ENCODE measurements around the gene FHOD3. TPM values are rescaled to one million over a fixed set of nuclear protein-coding genes. Genes with fewer than 3 reads are reported as not detected.
A peak's percentile ranks its signal among the peaks of the same experiment; 100 is the strongest.

FHOD3 gene
- total RNA-seq, 1 donor from 2014 or later: 5.9 TPM

DNA sequence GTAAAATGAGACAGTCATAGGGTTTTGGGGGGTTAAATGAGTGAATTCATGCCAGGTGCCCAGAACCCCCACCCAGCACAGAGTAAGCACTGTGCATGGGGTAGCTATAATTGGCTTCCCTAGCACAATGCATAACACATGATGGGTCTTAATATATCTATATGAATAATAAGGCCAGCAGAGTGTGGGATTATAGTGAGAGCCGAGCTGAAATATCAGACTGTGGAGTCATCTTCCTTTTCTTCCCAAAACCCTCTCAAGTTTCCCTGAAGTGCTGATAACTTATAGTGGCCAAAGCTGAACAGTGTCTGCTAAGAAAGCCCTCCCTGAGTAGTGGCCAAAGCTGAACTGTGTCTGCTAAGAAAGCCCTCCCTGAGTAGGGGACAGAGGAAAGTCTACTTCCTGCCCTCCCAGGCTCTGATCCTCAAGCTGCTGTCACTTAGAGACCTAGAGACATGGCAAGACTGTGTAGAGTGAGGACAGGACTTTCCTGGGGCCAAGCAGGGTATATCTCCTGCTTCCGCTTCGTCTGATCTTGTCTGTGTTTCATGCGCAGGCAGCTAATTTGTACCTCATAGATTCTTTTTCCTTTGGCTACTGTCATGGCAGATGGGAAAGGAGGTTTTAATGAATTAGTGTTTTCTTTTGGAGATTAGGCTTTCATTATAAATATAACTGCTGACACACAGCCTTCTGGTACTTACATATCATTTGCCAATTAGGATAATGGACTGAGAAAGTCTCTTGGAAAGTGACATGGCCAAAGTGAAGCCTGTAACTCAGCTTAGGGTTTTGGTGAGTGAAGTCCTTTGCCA, 94.9 kb downstream of the FHOD3 start:
- no peaks in the 10 kb centered on the region for H4K20me1 ChIP-seq (ENCODE audit: insufficient read depth, low read length)
- no peaks in the 10 kb centered on the region for H3K36me3 ChIP-seq (ENCODE audit: insufficient read depth, low read length)
- H3K27me3 ChIP-seq (ENCODE audit: insufficient read depth, low read length): no peaks in the 10 kb centered on the region
- Mint-ChIP-seq H3K27ac (ENCODE audit: unreplicated experiment) (no peak overlapping the region), H3K36me3 (ENCODE audit: low read depth, unreplicated experiment) (peaks cover 1% of the 10 kb centered on the region), H3K27me3 (ENCODE audit: low read depth, unreplicated experiment) (peaks cover 15% of the 10 kb centered on the region), H3K4me1 (ENCODE audit: low read depth, unreplicated experiment) (peaks cover 2% of the 10 kb centered on the region), H3K9me3 (ENCODE audit: unreplicated experiment) (peaks cover 5% of the 10 kb centered on the region), H3K4me3 (ENCODE audit: unreplicated experiment) (peak overlapping the region; percentile 25)
- H2AFZ ChIP-seq (ENCODE audit: low read depth, low read length): no peak overlapping the region
- no peak overlapping the region for H3K4me3 ChIP-seq (ENCODE audit: insufficient read depth, low read depth, low read length)
- H3K27ac ChIP-seq (ENCODE audit: low read depth, low read length): no peak overlapping the region
- H3K9ac ChIP-seq (ENCODE audit: low read length): no peak overlapping the region
- peaks cover 1% of the 10 kb centered on the region for H3K4me1 ChIP-seq (ENCODE audit: insufficient read depth, low read length)
- H3K9me3 ChIP-seq (ENCODE audit: insufficient read depth, low read depth, low read length): no peaks in the 10 kb centered on the region
- no peak for FAIRE-seq
- H3K4me2 ChIP-seq (ENCODE audit: low read length): no peak overlapping the region
- TF ChIP-seq, protein P1, sequence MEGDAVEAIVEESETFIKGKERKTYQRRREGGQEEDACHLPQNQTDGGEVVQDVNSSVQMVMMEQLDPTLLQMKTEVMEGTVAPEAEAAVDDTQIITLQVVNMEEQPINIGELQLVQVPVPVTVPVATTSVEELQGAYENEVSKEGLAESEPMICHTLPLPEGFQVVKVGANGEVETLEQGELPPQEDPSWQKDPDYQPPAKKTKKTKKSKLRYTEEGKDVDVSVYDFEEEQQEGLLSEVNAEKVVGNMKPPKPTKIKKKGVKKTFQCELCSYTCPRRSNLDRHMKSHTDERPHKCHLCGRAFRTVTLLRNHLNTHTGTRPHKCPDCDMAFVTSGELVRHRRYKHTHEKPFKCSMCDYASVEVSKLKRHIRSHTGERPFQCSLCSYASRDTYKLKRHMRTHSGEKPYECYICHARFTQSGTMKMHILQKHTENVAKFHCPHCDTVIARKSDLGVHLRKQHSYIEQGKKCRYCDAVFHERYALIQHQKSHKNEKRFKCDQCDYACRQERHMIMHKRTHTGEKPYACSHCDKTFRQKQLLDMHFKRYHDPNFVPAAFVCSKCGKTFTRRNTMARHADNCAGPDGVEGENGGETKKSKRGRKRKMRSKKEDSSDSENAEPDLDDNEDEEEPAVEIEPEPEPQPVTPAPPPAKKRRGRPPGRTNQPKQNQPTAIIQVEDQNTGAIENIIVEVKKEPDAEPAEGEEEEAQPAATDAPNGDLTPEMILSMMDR (IDR thresholded peaks at IDR 0.05; ENCODE audit: insufficient read depth, low read depth, low read length): no peak
- no peak for TF ChIP-seq EZH2 (IDR thresholded peaks at IDR 0.05; ENCODE audit: insufficient read depth, low read length)
- DNase-seq (ENCODE audit: low read depth): peak; percentile 49
- peaks cover 3% of the 10 kb centered on the region for H3K79me2 ChIP-seq (ENCODE audit: insufficient read depth, low read length)

GRCh38 chr18:36392979-36393287, 95.4 kb downstream of the FHOD3 start:
- Histone ChIP-seq H3K27ac (ENCODE audit: low read depth, low read length) (no peak overlapping the region), H3K9me3 (ENCODE audit: insufficient read depth, low read depth, low read length) (no peaks in the 10 kb centered on the region), H3K36me3 (ENCODE audit: insufficient read depth, low read length) (no peaks in the 10 kb centered on the region), H3K9ac (ENCODE audit: low read length) (no peak overlapping the region), H3K4me1 (ENCODE audit: insufficient read depth, low read length) (no peaks in the 10 kb centered on the region), H3K79me2 (ENCODE audit: insufficient read depth, low read length) (peaks cover 3% of the 10 kb centered on the region), H3K4me3 (ENCODE audit: insufficient read depth, low read depth, low read length) (no peak overlapping the region), H4K20me1 (ENCODE audit: insufficient read depth, low read length) (no peaks in the 10 kb centered on the region), H3K4me2 (ENCODE audit: low read length) (no peak overlapping the region), H2AFZ (ENCODE audit: low read depth, low read length) (no peak overlapping the region), H3K27me3 (ENCODE audit: insufficient read depth, low read length) (no peaks in the 10 kb centered on the region)
- Mint-ChIP-seq H3K4me3 (ENCODE audit: unreplicated experiment) (no peak overlapping the region), H3K27me3 (ENCODE audit: low read depth, unreplicated experiment) (peaks cover 13% of the 10 kb centered on the region), H3K36me3 (ENCODE audit: low read depth, unreplicated experiment) (peaks cover 1% of the 10 kb centered on the region), H3K4me1 (ENCODE audit: low read depth, unreplicated experiment) (peaks cover 2% of the 10 kb centered on the region), H3K9me3 (ENCODE audit: unreplicated experiment) (peaks cover 5% of the 10 kb centered on the region), H3K27ac (ENCODE audit: unreplicated experiment) (no peak overlapping the region)
- no peak for FAIRE-seq
- no peak for DNase-seq (ENCODE audit: low read depth)
- no peak for TF ChIP-seq EZH2 (IDR thresholded peaks at IDR 0.05; ENCODE audit: insufficient read depth, low read length)
- TF ChIP-seq, protein P1 (IDR thresholded peaks at IDR 0.05; ENCODE audit: insufficient read depth, low read depth, low read length): no peak

GRCh38 chr18:36394486-36394885, 97.0 kb downstream of the FHOD3 start:
- FAIRE-seq (no peak), DNase-seq (ENCODE audit: low read depth) (no peak)
- H2AFZ ChIP-seq (ENCODE audit: low read depth, low read length): no peak overlapping the region
- no peaks in the 10 kb centered on the region for H3K4me1 ChIP-seq (ENCODE audit: insufficient read depth, low read length)
- H3K27me3 ChIP-seq (ENCODE audit: insufficient read depth, low read length): no peaks in the 10 kb centered on the region
- Mint-ChIP-seq H3K9me3 (ENCODE audit: unreplicated experiment) (peaks cover 5% of the 10 kb centered on the region), H3K4me3 (ENCODE audit: unreplicated experiment) (no peak overlapping the region), H3K27me3 (ENCODE audit: low read depth, unreplicated experiment) (peaks cover 8% of the 10 kb centered on the region), H3K36me3 (ENCODE audit: low read depth, unreplicated experiment) (peaks cover 1% of the 10 kb centered on the region), H3K27ac (ENCODE audit: unreplicated experiment) (no peak overlapping the region), H3K4me1 (ENCODE audit: low read depth, unreplicated experiment) (peaks cover 2% of the 10 kb centered on the region)
- H3K36me3 ChIP-seq (ENCODE audit: insufficient read depth, low read length): no peaks in the 10 kb centered on the region
- H3K4me2 ChIP-seq (ENCODE audit: low read length): no peak overlapping the region
- no peaks in the 10 kb centered on the region for H3K9me3 ChIP-seq (ENCODE audit: insufficient read depth, low read depth, low read length)
- H3K27ac ChIP-seq (ENCODE audit: low read depth, low read length): no peak overlapping the region
- H3K4me3 ChIP-seq (ENCODE audit: insufficient read depth, low read depth, low read length): no peak overlapping the region
- peaks cover 3% of the 10 kb centered on the region for H3K79me2 ChIP-seq (ENCODE audit: insufficient read depth, low read length)
- TF ChIP-seq, protein P1 (IDR thresholded peaks at IDR 0.05; ENCODE audit: insufficient read depth, low read depth, low read length): no peak
- TF ChIP-seq EZH2 (IDR thresholded peaks at IDR 0.05; ENCODE audit: insufficient read depth, low read length): no peak
- no peaks in the 10 kb centered on the region for H4K20me1 ChIP-seq (ENCODE audit: insufficient read depth, low read length)
- H3K9ac ChIP-seq (ENCODE audit: low read length): no peak overlapping the region
